OCI-LY1 (cell line): ENCODE measurements around the gene CD300LB.
"Not testable (repeated sequence)": the region's sequence is repeated elsewhere in the genome, so short reads cannot be mapped to it uniquely, and the experiment has no call there.

Source experiments
- H2AFZ ChIP-seq: fragments of 200-600 bp; sonication (generic), shearing (Covaris generic); 2 replicates; pipeline ENCODE4 v1.6.0; 2014; ENCODE audit warnings: antibody characterized with exemption, mild to moderate bottlenecking, low read length
- H3F3A ChIP-seq: fragments of 200-600 bp; sonication (generic), shearing (Covaris generic); 2 replicates; pipeline ENCODE4 v1.6.0; 2014; ENCODE audit warnings: mild to moderate bottlenecking, antibody characterized with exemption, low read length, moderate library complexity; ENCODE audit not compliant: insufficient read depth
- H3K27ac ChIP-seq: fragments of 200-600 bp; sonication (generic); 2 replicates; pipeline ENCODE4 v1.5.1; 2014; ENCODE audit warnings: low read length, mixed run types, mild to moderate bottlenecking, low read depth; ENCODE audit not compliant: poor library complexity, severe bottlenecking
- H3K27me3 ChIP-seq: fragments of 200-600 bp; sonication (generic); 2 replicates; pipeline ENCODE4 v1.6.0; 2014; ENCODE audit warnings: antibody characterized with exemption, mild to moderate bottlenecking, low read length, moderate library complexity; ENCODE audit not compliant: insufficient read depth
- H3K36me3 ChIP-seq: fragments of 200-600 bp; sonication (generic); 2 replicates; pipeline ENCODE4 v1.6.1; 2014; ENCODE audit warnings: mild to moderate bottlenecking, antibody characterized with exemption, low read length, moderate library complexity, mixed read lengths; ENCODE audit not compliant: insufficient read depth
- H3K4me1 ChIP-seq: fragments of 200-600 bp; sonication (generic); 2 replicates; pipeline ENCODE4 v1.5.1; 2014; ENCODE audit warnings: mild to moderate bottlenecking, low read length, moderate library complexity; ENCODE audit not compliant: insufficient read depth, severe bottlenecking
- H3K4me2 ChIP-seq: fragments of 200-600 bp; sonication (generic), shearing (Covaris generic); 2 replicates; pipeline ENCODE4 v1.6.1; 2014; ENCODE audit warnings: low read length
- H3K4me3 ChIP-seq: fragments of 200-600 bp; sonication (generic); 2 replicates; pipeline ENCODE4 v1.5.1; 2014; ENCODE audit warnings: low read length, low read depth, mild to moderate bottlenecking, mixed read lengths; ENCODE audit not compliant: poor library complexity, severe bottlenecking
- H3K79me2 ChIP-seq: fragments of 200-600 bp; shearing (Covaris generic); 2 replicates; pipeline ENCODE4 v1.6.1; 2016; ENCODE audit warnings: mixed run types, low read length, mixed read lengths; ENCODE audit not compliant: insufficient read depth
- H3K9ac ChIP-seq: fragments of 200-600 bp; sonication (generic), shearing (Covaris generic); 2 replicates; pipeline ENCODE4 v1.6.1; 2014; ENCODE audit warnings: mild to moderate bottlenecking, low read length, mixed read lengths
- H3K9me2 ChIP-seq: fragments of 200-600 bp; sonication (generic), shearing (Covaris generic); 2 replicates; pipeline ENCODE4 v1.6.1; 2014; ENCODE audit warnings: low read depth, mild to moderate bottlenecking, low read length, mixed read lengths
- H3K9me3 ChIP-seq: fragments of 200-600 bp; shearing (Covaris generic); 2 replicates; pipeline ENCODE4 v1.6.1; 2014; ENCODE audit warnings: low read length, mixed read lengths
- H4K20me1 ChIP-seq: fragments of 200-600 bp; sonication (generic), shearing (Covaris generic); 2 replicates; pipeline ENCODE4 v1.6.0; 2016; ENCODE audit warnings: mild to moderate bottlenecking, low read length; ENCODE audit not compliant: insufficient read depth
- EZH2 ChIP-seq: fragments of 200-600 bp; sonication (generic), shearing (Covaris generic); IDR thresholded peaks from 2 replicates; pipeline ENCODE4 v1.8.0; 2017; ENCODE audit warnings: borderline replicate concordance, mixed run types, mild to moderate bottlenecking, antibody characterized with exemption, low read length, moderate library complexity, mixed read lengths
- TF ChIP-seq, protein P1 (sequence below): fragments of 200-600 bp; sonication (generic), shearing (Covaris generic); IDR thresholded peaks from 2 replicates; pipeline ENCODE4 v1.5.1; 2017; ENCODE audit warnings: mild to moderate bottlenecking, antibody characterized with exemption, low read length, moderate library complexity, mixed read lengths

The CD300LB gene

DNA sequence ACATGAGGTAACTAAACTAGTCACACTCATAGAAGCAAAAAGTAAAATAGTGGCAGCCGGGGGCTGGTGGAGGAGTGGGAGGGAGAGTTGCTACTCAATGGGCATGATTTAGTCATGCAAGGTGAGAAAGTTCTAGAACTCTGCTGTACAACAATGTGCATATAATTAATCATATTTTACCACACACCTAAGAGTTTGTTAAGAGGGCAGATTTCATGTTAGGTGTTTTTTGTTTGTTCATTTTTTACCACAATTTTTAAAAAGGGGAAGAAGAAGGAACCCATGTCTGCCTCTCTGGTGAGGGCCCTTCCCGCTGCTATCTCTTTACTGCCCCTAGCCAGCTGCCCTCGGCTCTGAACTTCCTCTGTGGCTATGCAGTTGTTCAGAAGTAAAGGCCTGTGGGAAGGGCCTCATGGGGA, 11.2 kb downstream of the CD300LB start:
- Histone ChIP-seq H3K9me3 (no peaks in the 10 kb centered on the region), H3K4me3 (no peak overlapping the region), H3F3A (no peaks in the 10 kb centered on the region), H4K20me1 (no peaks in the 10 kb centered on the region), H3K27ac (no peak overlapping the region), H2AFZ (no peak overlapping the region), H3K27me3 (no peaks in the 10 kb centered on the region), H3K4me1 (no peaks in the 10 kb centered on the region), H3K9me2 (no peaks in the 10 kb centered on the region), H3K79me2 (no peaks in the 10 kb centered on the region), H3K9ac (no peak overlapping the region), H3K36me3 (no peaks in the 10 kb centered on the region), H3K4me2 (no peak overlapping the region)
- no peak for TF ChIP-seq EZH2
- TF ChIP-seq, protein P1, sequence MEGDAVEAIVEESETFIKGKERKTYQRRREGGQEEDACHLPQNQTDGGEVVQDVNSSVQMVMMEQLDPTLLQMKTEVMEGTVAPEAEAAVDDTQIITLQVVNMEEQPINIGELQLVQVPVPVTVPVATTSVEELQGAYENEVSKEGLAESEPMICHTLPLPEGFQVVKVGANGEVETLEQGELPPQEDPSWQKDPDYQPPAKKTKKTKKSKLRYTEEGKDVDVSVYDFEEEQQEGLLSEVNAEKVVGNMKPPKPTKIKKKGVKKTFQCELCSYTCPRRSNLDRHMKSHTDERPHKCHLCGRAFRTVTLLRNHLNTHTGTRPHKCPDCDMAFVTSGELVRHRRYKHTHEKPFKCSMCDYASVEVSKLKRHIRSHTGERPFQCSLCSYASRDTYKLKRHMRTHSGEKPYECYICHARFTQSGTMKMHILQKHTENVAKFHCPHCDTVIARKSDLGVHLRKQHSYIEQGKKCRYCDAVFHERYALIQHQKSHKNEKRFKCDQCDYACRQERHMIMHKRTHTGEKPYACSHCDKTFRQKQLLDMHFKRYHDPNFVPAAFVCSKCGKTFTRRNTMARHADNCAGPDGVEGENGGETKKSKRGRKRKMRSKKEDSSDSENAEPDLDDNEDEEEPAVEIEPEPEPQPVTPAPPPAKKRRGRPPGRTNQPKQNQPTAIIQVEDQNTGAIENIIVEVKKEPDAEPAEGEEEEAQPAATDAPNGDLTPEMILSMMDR, result no peak

DNA sequence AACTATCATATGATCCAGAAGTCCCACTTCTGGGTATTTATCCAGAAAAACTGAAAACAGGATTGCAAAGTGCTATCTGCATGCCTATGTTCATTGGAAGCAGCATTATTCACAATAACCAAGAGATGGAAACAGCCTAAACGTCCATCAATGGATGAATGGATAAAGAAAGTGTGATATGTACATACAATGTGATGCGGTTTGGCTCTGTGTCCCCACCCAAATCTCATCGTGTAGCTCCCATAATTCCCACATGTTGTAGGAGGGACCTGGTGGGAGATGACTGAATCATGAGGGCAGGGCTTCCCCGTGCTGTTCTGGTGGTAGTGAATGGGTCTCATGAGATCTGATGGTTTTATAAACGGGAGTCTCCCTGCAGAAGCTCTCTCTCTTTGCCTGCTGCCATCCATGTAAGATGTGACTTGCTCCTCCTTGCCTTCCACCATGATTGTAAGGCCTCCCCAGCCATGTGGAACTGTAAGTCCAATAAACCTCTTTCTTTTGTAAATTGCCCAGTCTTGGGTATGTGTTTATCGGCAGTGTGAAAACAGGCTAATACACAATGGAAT, 12.8 kb downstream of the CD300LB start:
- not testable (repeated sequence) for H2AFZ ChIP-seq, H4K20me1 ChIP-seq, H3K9ac ChIP-seq, H3K36me3 ChIP-seq, H3F3A ChIP-seq, H3K9me2 ChIP-seq, H3K4me1 ChIP-seq, H3K4me3 ChIP-seq, H3K27ac ChIP-seq, H3K4me2 ChIP-seq, H3K27me3 ChIP-seq, H3K79me2 ChIP-seq, H3K9me3 ChIP-seq

DNA sequence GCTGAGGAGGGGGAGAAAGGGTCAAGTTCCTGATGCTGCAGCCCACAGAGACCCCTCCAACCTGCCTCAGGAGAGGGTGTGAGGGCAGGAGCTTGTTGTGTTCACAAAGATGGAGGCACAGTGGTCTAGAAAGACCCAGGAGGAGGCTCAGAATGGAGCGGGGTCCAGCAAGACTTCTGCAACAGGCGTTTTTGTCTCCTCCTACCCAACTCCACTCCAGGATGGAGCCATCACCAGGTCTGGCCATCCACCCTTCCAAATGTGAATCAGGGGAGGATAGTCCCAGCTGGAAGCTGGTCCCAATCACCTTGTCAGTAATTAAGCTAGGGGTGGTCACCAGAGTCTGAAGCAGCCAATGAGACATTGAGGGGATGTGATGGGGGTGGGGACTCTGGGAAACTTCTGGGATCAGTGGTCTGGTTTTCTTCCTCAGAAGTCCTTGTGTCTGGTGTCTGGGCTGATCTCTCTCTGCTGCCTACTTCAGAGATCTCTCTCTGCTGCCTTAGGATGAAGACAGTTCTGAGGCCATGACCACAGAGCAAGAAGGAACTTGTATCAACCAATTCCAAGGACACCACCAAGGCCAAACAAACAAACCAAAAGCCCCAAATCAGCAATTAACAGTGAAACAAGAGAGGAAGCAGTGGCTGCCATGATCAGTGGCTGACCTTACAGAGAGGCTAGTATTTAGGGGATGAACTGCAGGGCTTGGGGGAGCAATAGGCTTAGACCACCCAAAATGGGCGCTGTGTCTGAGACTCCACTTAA, 14.5 kb downstream of the CD300LB start:
- Histone ChIP-seq H3K4me3 (no peak overlapping the region), H3K27me3 (no peaks in the 10 kb centered on the region), H3K27ac (no peak overlapping the region), H3K9me2 (no peaks in the 10 kb centered on the region), H3K79me2 (no peaks in the 10 kb centered on the region), H3K4me2 (no peak overlapping the region), H3K4me1 (no peaks in the 10 kb centered on the region), H2AFZ (no peak overlapping the region), H3K9ac (no peak overlapping the region), H3K36me3 (no peaks in the 10 kb centered on the region), H4K20me1 (no peaks in the 10 kb centered on the region), H3K9me3 (no peaks in the 10 kb centered on the region), H3F3A (peaks cover 9% of the 10 kb centered on the region; the same call in 1 of the 2 replicates)
- TF ChIP-seq EZH2, result no peak
- TF ChIP-seq, protein P1, result no peak

DNA sequence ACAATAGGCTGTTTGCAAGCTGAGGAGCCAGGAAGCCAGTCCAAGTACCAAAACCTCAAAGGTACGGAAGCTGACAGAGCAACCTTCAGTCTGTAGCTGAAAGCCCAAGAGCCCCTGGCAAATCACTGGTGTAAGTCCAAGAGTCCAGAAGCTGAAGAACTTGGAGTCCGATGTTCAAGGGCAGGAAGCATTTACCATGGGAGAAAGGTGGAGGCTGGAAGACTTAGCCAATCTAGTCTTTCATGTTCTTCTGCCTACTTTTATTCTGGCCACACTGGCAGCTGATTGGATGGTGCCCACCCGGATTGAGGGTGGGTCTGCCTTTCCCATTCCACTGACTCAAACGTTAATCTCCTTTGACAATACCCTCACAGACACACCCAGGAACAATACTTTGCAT, 15.3 kb downstream of the CD300LB start:
- Histone ChIP-seq H3K9me3 (no peaks in the 10 kb centered on the region), H3K9ac (no peak overlapping the region), H3K27me3 (no peaks in the 10 kb centered on the region), H3K27ac (no peak overlapping the region), H3F3A (peaks cover 9% of the 10 kb centered on the region; the same call in 1 of the 2 replicates), H2AFZ (no peak overlapping the region), H3K4me1 (no peaks in the 10 kb centered on the region), H3K9me2 (no peaks in the 10 kb centered on the region), H3K36me3 (no peaks in the 10 kb centered on the region), H4K20me1 (no peaks in the 10 kb centered on the region), H3K4me3 (no peak overlapping the region), H3K79me2 (no peaks in the 10 kb centered on the region), H3K4me2 (no peak overlapping the region)
- TF ChIP-seq, protein P1, result no peak
- TF ChIP-seq EZH2, result no peak
